Upper lobe of left lung (tissue), 6 donors: ENCODE measurements around the gene PBX4. TPM values are rescaled to one million over a fixed set of nuclear protein-coding genes. Genes with fewer than 3 reads are reported as not detected.

Source experiments
- ATAC-seq, 2 donors: fragments of 200-7000 bp; cut with Tn5 transposase; one replicate each; pipeline ENCODE4 v1.9.1; 2022; ENCODE audit warnings: mild to moderate bottlenecking in 2 of 2, moderate library complexity in 2 of 2; ENCODE audit not compliant: low FRiP score in 2 of 2
- DNase-seq, 2 donors: peaks; one replicate each; pipeline ENCODE4 v3.0.0-alpha.2; 2019 to 2020
- H3K27ac ChIP-seq, 4 donors: fragments of 200-600 bp; sonication (generic); one replicate each; pipeline ENCODE4 v1.5.1; 2016 to 2019
- H3K27me3 ChIP-seq, 4 donors: fragments of 200-600 bp; sonication (generic); one replicate each; pipeline ENCODE4 v1.5.1; 2017 to 2019
- H3K36me3 ChIP-seq, 4 donors: fragments of 200-600 bp; sonication (generic); one replicate each; pipeline ENCODE4 v1.5.1; 2016 to 2019
- H3K4me1 ChIP-seq, 4 donors: fragments of 200-600 bp; sonication (generic); one replicate each; pipeline ENCODE4 v1.5.1; 2018 to 2019
- H3K4me3 ChIP-seq, 4 donors: fragments of 200-600 bp; sonication (generic); one replicate each; pipeline ENCODE4 v1.5.1; 2017 to 2019; ENCODE audit warnings: mild to moderate bottlenecking in 2 of 4, moderate library complexity in 1 of 4
- H3K9me3 ChIP-seq, 4 donors: fragments of 200-600 bp; sonication (generic); one replicate each; pipeline ENCODE4 v1.5.1; 2018 to 2019
- EP300 ChIP-seq, 4 donors: sonication (generic); formaldehyde crosslinking; IDR thresholded peaks; one replicate each; pipeline ENCODE4 v1.5.1; 2017; ENCODE audit warnings: antibody characterized with exemption in 4 of 4, control low read depth in 2 of 4
- POLR2A ChIP-seq, 4 donors: fragments of 450-650 bp; IDR thresholded peaks; one replicate each; pipeline ENCODE4 v1.5.1; 2016 to 2017; ENCODE audit warnings: antibody characterized with exemption in 4 of 4, mild to moderate bottlenecking in 2 of 4
- POLR2AphosphoS5 ChIP-seq, 2 donors: sonication (generic); formaldehyde crosslinking; IDR thresholded peaks; one replicate each; pipeline ENCODE4 v1.5.1; 2017; ENCODE audit warnings: antibody characterized with exemption in 2 of 2
- WGBS, 2 donors: methylation state at CpG; one replicate each; pipeline ENCODE4 v1.1.5; 2017 to 2018; 5-methylcytosine and 5-hydroxymethylcytosine counted together
- total RNA-seq, 6 donors: library from RNA; depleted of rRNA in 4 of 6; stranded (reverse); fragments of >200 nt in 4 of 6; gene quantifications; one replicate each; pipeline versions ENCODE4 v1.1.0 to v1.2.1, GENCODE V29; 2016 to 2021
- TF ChIP-seq, protein P1 (sequence below), 6 experiments: fragments of 450-650 bp in 4 of 6; fragments of 200-600 bp in 2 of 6; sonication (generic) in 2 of 6; IDR thresholded peaks; one replicate each; pipeline ENCODE4 v1.5.1; 2016 to 2019; ENCODE audit warnings: antibody characterized with exemption in 6 of 6
- donor health status: DM: no; HTN: no; CAD: no; lungs with moderate emphysema.
- donor health status: DM: no; HTN: yes; CAD: no; lungs with severe emphysema.

Gene PBX4
- total RNA-seq, 6 donors from 2014 or later, result 2.0 to 30.4 (median 5.8) TPM

DNA sequence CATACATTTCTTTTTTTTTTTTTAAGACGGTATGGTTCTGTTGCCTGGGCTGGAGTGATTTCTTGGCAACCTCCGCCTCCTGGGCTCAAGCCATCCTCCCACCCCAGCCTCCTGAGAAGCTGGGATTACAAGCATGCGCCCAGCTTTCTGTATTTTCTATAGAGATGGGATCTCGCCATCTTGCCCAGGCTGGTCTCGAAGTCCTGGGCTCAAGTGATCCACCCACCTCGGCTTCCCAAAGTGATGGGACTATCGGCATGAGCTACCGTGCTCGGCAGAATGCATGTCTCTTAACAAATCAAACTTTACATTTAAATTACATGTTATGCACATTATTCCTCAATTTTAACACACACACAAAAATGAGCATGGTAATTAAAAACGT lies 101.3 kb downstream of the PBX4 start:
- H3K27ac ChIP-seq, result no peak overlapping the region
- H3K9me3 ChIP-seq, result no peaks in the 10 kb centered on the region
- TF ChIP-seq POLR2A (IDR thresholded peaks at IDR 0.05) (no peak), POLR2AphosphoS5 (IDR thresholded peaks at IDR 0.05) (no peak), EP300 (IDR thresholded peaks at IDR 0.05) (no peak)
- TF ChIP-seq, protein P1, sequence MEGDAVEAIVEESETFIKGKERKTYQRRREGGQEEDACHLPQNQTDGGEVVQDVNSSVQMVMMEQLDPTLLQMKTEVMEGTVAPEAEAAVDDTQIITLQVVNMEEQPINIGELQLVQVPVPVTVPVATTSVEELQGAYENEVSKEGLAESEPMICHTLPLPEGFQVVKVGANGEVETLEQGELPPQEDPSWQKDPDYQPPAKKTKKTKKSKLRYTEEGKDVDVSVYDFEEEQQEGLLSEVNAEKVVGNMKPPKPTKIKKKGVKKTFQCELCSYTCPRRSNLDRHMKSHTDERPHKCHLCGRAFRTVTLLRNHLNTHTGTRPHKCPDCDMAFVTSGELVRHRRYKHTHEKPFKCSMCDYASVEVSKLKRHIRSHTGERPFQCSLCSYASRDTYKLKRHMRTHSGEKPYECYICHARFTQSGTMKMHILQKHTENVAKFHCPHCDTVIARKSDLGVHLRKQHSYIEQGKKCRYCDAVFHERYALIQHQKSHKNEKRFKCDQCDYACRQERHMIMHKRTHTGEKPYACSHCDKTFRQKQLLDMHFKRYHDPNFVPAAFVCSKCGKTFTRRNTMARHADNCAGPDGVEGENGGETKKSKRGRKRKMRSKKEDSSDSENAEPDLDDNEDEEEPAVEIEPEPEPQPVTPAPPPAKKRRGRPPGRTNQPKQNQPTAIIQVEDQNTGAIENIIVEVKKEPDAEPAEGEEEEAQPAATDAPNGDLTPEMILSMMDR (IDR thresholded peaks at IDR 0.05), result no peak
- ATAC-seq (no peak), DNase-seq (no peak)
- peaks cover 12 to 43% (median 21%) of the 10 kb centered on the region in 4 donors for H3K4me1 ChIP-seq
- H3K27me3 ChIP-seq, result no peaks in the 10 kb centered on the region
- WGBS, 2 donors, result 88 to 93% methylated on average over 10 of the region's 10 CpGs
- peak overlapping the region in 1 of 4 donors; percentile 86 for H3K4me3 ChIP-seq
- peaks cover 0 to 17% (median 10%) of the 10 kb centered on the region in 4 donors for H3K36me3 ChIP-seq

DNA sequence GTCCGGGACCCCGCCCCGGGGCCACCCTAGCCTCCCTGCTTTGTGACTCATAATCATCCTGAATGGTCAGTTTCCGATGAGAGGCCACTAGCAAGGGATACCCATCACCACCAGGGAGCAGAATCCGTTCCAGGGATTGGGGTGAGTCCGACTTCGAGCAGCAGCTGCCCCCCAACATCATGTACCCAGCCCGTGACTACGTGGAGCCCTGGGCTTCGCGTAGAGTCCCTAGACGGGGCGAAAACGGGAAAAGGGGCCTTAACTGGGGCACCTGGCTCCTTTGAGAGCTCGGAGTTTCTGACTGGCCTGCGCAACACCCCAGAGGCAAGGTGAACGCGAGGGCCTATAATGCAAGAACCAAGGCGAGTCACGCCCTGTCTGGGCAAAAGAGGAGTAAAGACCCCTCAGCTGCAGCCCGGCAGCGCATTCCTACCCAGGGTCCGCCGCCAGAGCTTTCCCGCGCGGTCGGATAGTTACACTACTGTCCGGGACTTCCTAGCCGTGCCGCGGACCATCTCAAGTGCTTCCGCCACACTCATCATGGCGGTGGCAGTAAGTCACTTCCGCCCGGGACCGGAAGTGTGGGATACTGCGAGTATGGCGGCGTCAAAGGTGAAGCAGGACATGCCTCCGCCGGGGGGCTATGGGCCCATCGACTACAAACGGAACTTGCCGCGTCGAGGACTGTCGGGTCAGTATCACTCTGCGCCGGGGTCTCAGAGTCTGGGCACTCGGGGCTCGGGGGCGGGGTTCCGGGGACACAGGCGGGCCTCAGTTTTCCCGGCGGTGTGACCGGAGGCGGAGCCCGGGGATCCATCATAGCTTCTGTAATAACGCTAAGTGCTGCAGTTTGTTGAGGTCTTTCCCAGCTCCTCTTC lies 102.6 kb downstream of the PBX4 start, which contains the start of gene NDUFA13:
TSS of gene NDUFA13 (plus strand) at position 584 of the 878 bp plus-strand sequence. CDS start at position 598, 14 bp downstream.
- H3K9me3 ChIP-seq, result no peaks in the 10 kb centered on the region
- H3K27ac ChIP-seq, result peak within 1 kb of the TSS; percentile 83 to 90 (median 88)
- peaks cover 0 to 17% (median 10%) of the 10 kb centered on the region in 4 donors for H3K36me3 ChIP-seq
- 9 to 17% methylated on average over 17 to 35 of the region's 61 CpGs for WGBS, 2 donors
- DNase-seq (peak; percentile 90 to 92), ATAC-seq (peak; percentile 94 to 98)
- H3K27me3 ChIP-seq, result no peaks in the 10 kb centered on the region
- peak within 1 kb of the TSS; percentile 66 to 86 (median 78) for H3K4me3 ChIP-seq
- H3K4me1 ChIP-seq, result peaks cover 12 to 43% (median 21%) of the 10 kb centered on the region in 4 donors
- TF ChIP-seq, protein P1 (IDR thresholded peaks at IDR 0.05), result peak in 2 of 6 experiments; percentile 5 to 24
- TF ChIP-seq EP300 (IDR thresholded peaks at IDR 0.05), result peak in 1 of 4 donors; percentile 99
- peak; percentile 100 for TF ChIP-seq POLR2AphosphoS5 (IDR thresholded peaks at IDR 0.05)
- TF ChIP-seq POLR2A (IDR thresholded peaks at IDR 0.05), result peak in 3 of 4 donors; percentile 46 to 87 (median 64)

DNA sequence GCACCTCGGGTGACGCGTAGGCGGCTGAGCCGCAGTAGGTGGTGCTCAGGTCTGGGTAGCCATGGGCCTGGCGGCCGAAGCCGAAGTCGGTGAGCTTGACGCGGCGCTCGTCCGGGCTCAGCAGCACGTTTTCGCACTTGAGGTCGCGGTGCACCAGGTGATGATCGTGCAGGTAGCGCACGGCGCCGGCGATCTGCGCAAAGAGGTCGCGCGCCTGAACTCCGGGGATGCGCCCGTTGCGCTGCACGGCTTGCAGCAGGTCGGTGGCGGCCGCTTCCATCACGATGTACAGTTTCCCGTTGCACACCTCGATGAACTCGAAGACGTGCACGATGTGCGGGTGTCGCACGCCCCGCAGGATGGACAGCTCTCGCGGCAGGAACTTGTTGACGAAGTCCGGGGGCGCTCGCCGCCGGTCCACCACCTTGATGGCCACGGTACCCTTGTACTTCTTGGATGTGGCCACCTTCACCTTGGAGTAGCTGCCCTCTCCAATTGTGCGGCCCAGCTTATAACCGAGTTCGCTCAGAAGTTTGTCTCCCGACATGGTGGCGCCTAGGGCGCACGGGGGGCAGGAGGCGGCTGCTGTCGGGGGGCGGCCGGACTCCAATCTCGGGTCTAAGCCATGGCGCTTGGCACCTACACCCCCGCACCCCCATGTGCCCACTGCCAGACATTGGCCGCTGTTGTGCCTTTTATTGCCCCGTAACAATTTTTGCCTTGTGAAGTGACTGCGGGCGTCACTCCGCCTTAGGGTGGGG lies 103.4 kb downstream of the PBX4 start, which contains the start of gene TSSK6:
TSS of gene TSSK6 (minus strand) at position 668 of the 761 bp plus-strand sequence. CDS start at position 547, 121 bp downstream.
- peaks cover 12 to 43% (median 21%) of the 10 kb centered on the region in 4 donors for H3K4me1 ChIP-seq
- WGBS, 2 donors, result 87 to 89% methylated on average over 55 to 72 of the region's 74 CpGs

DNA sequence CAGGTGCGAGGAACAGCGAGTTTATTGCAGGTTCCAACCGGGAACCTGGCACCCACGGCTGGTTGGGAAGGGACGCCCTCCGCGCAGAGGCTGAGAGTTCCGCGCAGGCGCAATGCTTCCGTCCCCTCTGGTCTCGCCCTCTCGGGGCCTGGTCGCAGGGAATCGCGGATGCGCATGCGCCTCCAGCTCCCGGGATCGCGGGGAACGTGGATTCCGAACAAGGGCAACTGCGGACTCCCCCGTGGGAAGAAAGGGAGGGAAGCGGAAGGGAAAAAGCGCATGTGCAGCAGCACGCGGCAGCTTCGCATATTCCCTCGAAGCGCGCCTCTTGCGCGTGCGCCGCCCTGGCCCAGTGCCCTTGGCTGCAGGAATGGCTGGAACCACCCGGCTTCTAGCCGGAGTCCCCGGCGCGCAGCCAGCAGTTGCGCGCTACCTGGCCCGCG lies 104.3 kb downstream of the PBX4 start:
- Histone ChIP-seq H3K36me3 (peaks cover 0 to 2% (median 2%) of the 10 kb centered on the region in 4 donors), H3K27me3 (no peaks in the 10 kb centered on the region), H3K9me3 (no peaks in the 10 kb centered on the region), H3K4me1 (peaks cover 12 to 38% (median 21%) of the 10 kb centered on the region in 4 donors), H3K27ac (no peak overlapping the region), H3K4me3 (peak overlapping the region in 2 of 4 donors; percentile 13 to 27)
- DNase-seq (peak in 1 of 2 donors; percentile 90), ATAC-seq (peak in 1 of 2 donors; percentile 34)
- 45 to 49% methylated on average over 35 to 45 of the region's 46 CpGs for WGBS, 2 donors
- TF ChIP-seq EP300 (IDR thresholded peaks at IDR 0.05) (no peak), POLR2A (IDR thresholded peaks at IDR 0.05) (peak in 1 of 4 donors; percentile 7)

More for the DNA sequence above, 103.4 kb downstream of the PBX4 start, which contains the start of gene TSSK6:
- Histone ChIP-seq H3K36me3 (peaks cover 0 to 10% (median 7%) of the 10 kb centered on the region in 4 donors), H3K27me3 (no peaks in the 10 kb centered on the region), H3K4me3 (peak within 1 kb of the TSS; percentile 66 to 86 (median 78)), H3K9me3 (no peaks in the 10 kb centered on the region), H3K27ac (peak within 1 kb of the TSS; percentile 83 to 90 (median 88))
- DNase-seq (peak in 1 of 2 donors; percentile 86), ATAC-seq (no peak)
- TF ChIP-seq POLR2A (IDR thresholded peaks at IDR 0.05) (no peak), POLR2AphosphoS5 (IDR thresholded peaks at IDR 0.05) (no peak), EP300 (IDR thresholded peaks at IDR 0.05) (no peak)
- TF ChIP-seq, protein P1 (IDR thresholded peaks at IDR 0.05), result no peak
